GM12873 (cell line): ENCODE data around the gene UNC5C.

Experiments
- CTCF ChIP-seq: IDR thresholded peaks from 2 replicates; pipeline ENCODE4 v1.5.1; 2012; ENCODE audit warnings: low read depth, mild to moderate bottlenecking, moderate library complexity, low read length, control low read depth; ENCODE audit not compliant: insufficient read depth; ENCODE audit errors: missing control alignments

UNC5C gene

GRCh38 chr4:95402299-95402698 lies 146.5 kb downstream of the UNC5C start:
- no peak for TF ChIP-seq CTCF

- TF ChIP-seq CTCF = no peak
These were observed 150.6 kb downstream of the UNC5C start for GRCh38 chr4:95398217-95398616.

DNA sequence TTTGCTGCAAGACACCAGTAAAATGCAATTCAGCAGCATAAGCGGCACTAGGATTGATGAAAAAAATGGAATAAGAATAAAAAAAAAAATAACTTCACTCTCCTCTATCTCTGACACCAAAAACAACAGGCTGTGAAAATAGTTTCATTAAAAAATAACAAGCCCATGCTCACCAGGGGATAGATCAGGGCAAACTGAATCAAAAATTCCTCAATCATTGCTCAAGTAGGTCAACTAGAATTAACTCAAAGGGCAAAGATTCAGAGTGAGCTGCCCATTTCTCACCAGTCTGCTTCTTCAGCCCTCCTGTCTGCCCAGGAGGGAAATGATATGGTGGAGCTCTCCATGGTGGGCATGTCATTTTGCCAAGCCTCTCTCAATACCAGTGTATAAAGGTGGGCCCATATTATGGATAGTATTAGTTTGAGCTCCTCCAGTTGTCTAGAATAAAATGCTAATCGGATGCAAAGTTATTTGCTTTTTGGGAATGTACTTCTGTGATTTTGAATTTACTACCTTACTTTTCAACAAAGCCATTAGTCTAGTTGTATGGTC lies 153.9 kb downstream of the UNC5C start:
- no peak for TF ChIP-seq CTCF

DNA sequence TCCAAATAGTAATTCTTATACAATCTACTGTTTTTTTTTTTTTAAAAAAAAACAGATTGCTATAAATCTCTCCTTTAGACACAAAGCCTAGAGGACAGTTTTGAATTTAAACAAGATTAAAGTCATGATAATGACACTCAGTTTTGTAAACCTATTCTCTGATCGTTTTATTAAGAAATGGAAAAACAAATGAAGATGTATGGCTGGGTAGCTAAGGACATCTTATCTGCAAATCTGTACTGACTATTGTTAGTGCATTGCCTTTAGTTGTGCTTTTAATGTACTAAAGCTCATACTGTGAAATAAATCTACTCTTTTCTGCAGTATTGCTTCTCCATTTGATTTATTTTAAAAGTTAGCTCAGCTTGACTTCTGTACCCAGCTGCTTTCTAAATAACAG lies 155.0 kb downstream of the UNC5C start:
- TF ChIP-seq CTCF = no peak

DNA sequence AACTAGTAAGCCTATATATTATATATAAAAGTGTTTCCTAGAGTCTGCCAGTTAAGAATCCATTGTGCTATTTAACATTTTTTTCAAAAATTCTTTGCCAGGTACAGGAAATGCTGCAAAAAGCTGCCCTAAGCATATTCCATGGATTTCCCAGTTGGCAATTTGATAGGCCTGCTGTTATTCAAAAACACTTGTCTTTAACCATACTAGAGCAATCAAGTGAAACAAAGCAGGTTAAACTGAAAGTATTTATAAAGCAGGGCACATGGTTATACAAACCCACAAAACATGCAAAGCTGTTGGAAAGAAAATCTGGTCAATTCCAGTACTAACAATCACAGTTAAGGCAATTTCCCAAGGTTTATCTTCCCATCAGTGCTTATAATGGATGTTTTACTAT lies 159.9 kb downstream of the UNC5C start:
- no peak for TF ChIP-seq CTCF

DNA sequence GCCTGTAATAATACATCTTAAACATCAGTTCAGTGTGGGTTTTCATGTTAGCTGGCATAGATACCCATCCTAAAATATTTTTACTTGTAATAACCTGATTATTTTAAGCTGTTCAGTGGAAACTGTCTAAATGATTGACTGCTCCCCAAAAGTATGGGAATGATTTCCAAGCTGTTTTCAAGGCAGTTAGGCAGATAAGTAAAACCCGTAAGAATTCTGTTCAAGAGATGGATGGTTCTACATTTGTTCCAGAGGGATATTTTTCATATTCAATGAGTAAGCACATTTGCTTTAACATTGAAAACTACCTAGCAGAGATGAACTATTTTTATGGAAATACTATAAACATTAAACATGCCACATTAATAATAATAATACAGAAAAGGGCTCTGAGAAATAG lies 161.1 kb downstream of the UNC5C start:
- no peak for TF ChIP-seq CTCF

DNA sequence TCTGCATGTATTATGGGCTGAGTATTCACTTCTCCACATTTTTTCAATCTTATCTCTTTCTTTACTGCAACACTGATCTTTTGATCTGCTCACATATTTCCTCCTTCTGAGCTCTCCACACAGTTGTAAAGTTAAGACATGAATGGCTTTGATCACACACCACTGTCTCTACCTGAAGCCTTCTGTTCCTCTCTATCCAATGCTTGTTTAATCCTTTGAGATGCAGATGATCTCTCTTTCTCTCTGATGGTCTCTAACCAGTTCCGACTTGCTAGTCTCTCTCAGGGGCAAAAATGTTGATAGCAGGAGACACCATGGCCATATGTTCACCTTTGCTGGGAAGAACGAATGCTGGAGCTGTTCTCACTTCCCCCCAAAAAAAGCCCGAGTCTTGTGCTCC lies 162.4 kb downstream of the UNC5C start:
- TF ChIP-seq CTCF = no peak
